Smooth muscle cell (in vitro differentiated cells): ENCODE data around the gene IQCH. TPM values are rescaled to one million over a fixed set of nuclear protein-coding genes. Genes with fewer than 3 reads are reported as not detected.

Source experiments
- DNase-seq: peaks from one replicate; lab custom pipeline; 2025; ENCODE audit not compliant: unreplicated experiment; lab: John Stamatoyannopoulos, UW
- H2AFZ ChIP-seq: fragments of 200-600 bp; sonication (generic); 2 replicates; pipeline ENCODE4 v1.6.0; 2016; ENCODE audit warnings: antibody characterized with exemption, low read depth, mild to moderate bottlenecking
- H3F3A ChIP-seq: fragments of 200-600 bp; sonication (generic); 2 replicates; pipeline ENCODE4 v1.6.0; 2017; ENCODE audit warnings: antibody characterized with exemption, low read depth
- H3K27ac ChIP-seq: fragments of 200-600 bp; sonication (generic); 2 replicates; pipeline ENCODE4 v1.5.1; 2016; ENCODE audit warnings: low read depth, mild to moderate bottlenecking
- H3K27me3 ChIP-seq: fragments of 200-600 bp; sonication (generic); 2 replicates; pipeline ENCODE4 v1.6.1; 2016; ENCODE audit warnings: low read depth, mild to moderate bottlenecking
- H3K36me3 ChIP-seq: fragments of 200-600 bp; sonication (generic); 2 replicates; pipeline ENCODE4 v1.5.1; 2016; ENCODE audit warnings: low read depth
- H3K4me1 ChIP-seq: fragments of 200-600 bp; sonication (generic); 2 replicates; pipeline ENCODE4 v1.5.1; 2016; ENCODE audit warnings: low read depth
- H3K4me2 ChIP-seq: fragments of 200-600 bp; sonication (generic); 2 replicates; pipeline ENCODE4 v1.6.0; 2016; ENCODE audit warnings: mild to moderate bottlenecking
- H3K4me3 ChIP-seq: fragments of 200-600 bp; sonication (generic); 2 replicates; pipeline ENCODE4 v1.5.1; 2016; ENCODE audit warnings: mild to moderate bottlenecking
- H3K79me2 ChIP-seq: fragments of 200-600 bp; sonication (generic); 2 replicates; pipeline ENCODE4 v1.6.0; 2016; ENCODE audit warnings: low read depth, mild to moderate bottlenecking
- H3K9ac ChIP-seq: fragments of 200-600 bp; sonication (generic); 2 replicates; pipeline ENCODE4 v1.6.0; 2016; ENCODE audit warnings: low read depth
- H3K9me3 ChIP-seq: fragments of 200-600 bp; sonication (generic); replicated peaks from 2 replicates; pipeline ENCODE4 v1.5.1; 2016; ENCODE audit warnings: low read depth
- H4K20me1 ChIP-seq: fragments of 200-600 bp; sonication (generic); 2 replicates; pipeline ENCODE4 v1.6.0; 2016; ENCODE audit warnings: low read depth
- CTCF ChIP-seq: fragments of 200-600 bp; sonication (generic); IDR thresholded peaks from 2 replicates; pipeline ENCODE4 v1.5.1; 2017; ENCODE audit warnings: borderline replicate concordance, mild to moderate bottlenecking, antibody characterized with exemption; ENCODE audit not compliant: insufficient read depth, poor library complexity, severe bottlenecking
- WGBS: methylation state at CpG from one replicate; pipeline ENCODE4 v1.1.7; 2016; ENCODE audit warnings: low lambda C conversion rate; 5-methylcytosine and 5-hydroxymethylcytosine counted together
- polyA plus RNA-seq: library from polyadenylated mRNA; unstranded; fragments of >200 nt; fragmentation: Nextera tagmentation; extraction: Ambion mirVana; gene quantifications from 2 replicates; pipeline ENCODE4 v1.2.1, GENCODE V29; 2016
- total RNA-seq: library from RNA; depleted of rRNA; stranded (reverse); fragments of >200 nt; gene quantifications from 2 replicates; pipeline ENCODE4 v1.2.3, GENCODE V29; 2014

Gene IQCH
- total and polyA plus RNA-seq, 2 experiments from 2014 or later = 0.86 to 2.9 TPM

- no peaks in the 10 kb centered on the region for H4K20me1 ChIP-seq
- no peaks in the 10 kb centered on the region for H3F3A ChIP-seq
- H3K9me3 ChIP-seq = no peaks in the 10 kb centered on the region
- H3K27ac ChIP-seq = no peak overlapping the region
- H3K27me3 ChIP-seq = no peaks in the 10 kb centered on the region
- no peak overlapping the region for H2AFZ ChIP-seq
- H3K4me1 ChIP-seq = no peaks in the 10 kb centered on the region
- 79% methylated on average over 9 of the region's 9 CpGs for WGBS
- no peak for DNase-seq
- H3K4me3 ChIP-seq = no peak overlapping the region
- no peak for TF ChIP-seq CTCF
- no peak overlapping the region for H3K9ac ChIP-seq
- H3K36me3 ChIP-seq = no peaks in the 10 kb centered on the region
- H3K79me2 ChIP-seq = no peaks in the 10 kb centered on the region
- no peak overlapping the region for H3K4me2 ChIP-seq
These were observed 258.5 kb downstream of the IQCH start for GRCh38 chr15:67512933-67513714.

GRCh38 chr15:67515090-67515489, 260.5 kb downstream of the IQCH start:
- no peak overlapping the region for H3K9ac ChIP-seq
- H3K9me3 ChIP-seq = no peaks in the 10 kb centered on the region
- no peak for TF ChIP-seq CTCF
- no peaks in the 10 kb centered on the region for H4K20me1 ChIP-seq
- no peaks in the 10 kb centered on the region for H3K79me2 ChIP-seq
- no peaks in the 10 kb centered on the region for H3K4me1 ChIP-seq
- no peaks in the 10 kb centered on the region for H3F3A ChIP-seq
- no peaks in the 10 kb centered on the region for H3K27me3 ChIP-seq
- H3K36me3 ChIP-seq = no peaks in the 10 kb centered on the region
- H2AFZ ChIP-seq = no peak overlapping the region
- H3K4me3 ChIP-seq = no peak overlapping the region
- no peak overlapping the region for H3K27ac ChIP-seq
- 97% methylated on average over 3 of the region's 3 CpGs for WGBS
- H3K4me2 ChIP-seq = no peak overlapping the region
- no peak for DNase-seq

- Histone ChIP-seq H3K27ac (no peak overlapping the region), H3K4me2 (no peak overlapping the region), H3K79me2 (no peaks in the 10 kb centered on the region), H4K20me1 (no peaks in the 10 kb centered on the region), H3K4me1 (no peaks in the 10 kb centered on the region), H3K36me3 (no peaks in the 10 kb centered on the region), H3K9me3 (no peaks in the 10 kb centered on the region), H3K9ac (no peak overlapping the region), H3F3A (no peaks in the 10 kb centered on the region), H2AFZ (no peak overlapping the region), H3K4me3 (no peak overlapping the region), H3K27me3 (no peaks in the 10 kb centered on the region)
- no peak for TF ChIP-seq CTCF
- 93% methylated on average over 2 of the region's 2 CpGs for WGBS
- DNase-seq = no peak
These were observed 261.0 kb downstream of the IQCH start for GRCh38 chr15:67515557-67515956.
